ENCODE results near the gene ALDH7A1. TPM values are rescaled to one million over a fixed set of nuclear protein-coding genes. Genes with fewer than 3 reads are reported as not detected.

ALDH7A1 gene
- total and polyA plus RNA-seq, 2 donors (not counting 1 experiment from before 2014, with no cell fraction given), result 0.78 to 3.3 TPM

DNA sequence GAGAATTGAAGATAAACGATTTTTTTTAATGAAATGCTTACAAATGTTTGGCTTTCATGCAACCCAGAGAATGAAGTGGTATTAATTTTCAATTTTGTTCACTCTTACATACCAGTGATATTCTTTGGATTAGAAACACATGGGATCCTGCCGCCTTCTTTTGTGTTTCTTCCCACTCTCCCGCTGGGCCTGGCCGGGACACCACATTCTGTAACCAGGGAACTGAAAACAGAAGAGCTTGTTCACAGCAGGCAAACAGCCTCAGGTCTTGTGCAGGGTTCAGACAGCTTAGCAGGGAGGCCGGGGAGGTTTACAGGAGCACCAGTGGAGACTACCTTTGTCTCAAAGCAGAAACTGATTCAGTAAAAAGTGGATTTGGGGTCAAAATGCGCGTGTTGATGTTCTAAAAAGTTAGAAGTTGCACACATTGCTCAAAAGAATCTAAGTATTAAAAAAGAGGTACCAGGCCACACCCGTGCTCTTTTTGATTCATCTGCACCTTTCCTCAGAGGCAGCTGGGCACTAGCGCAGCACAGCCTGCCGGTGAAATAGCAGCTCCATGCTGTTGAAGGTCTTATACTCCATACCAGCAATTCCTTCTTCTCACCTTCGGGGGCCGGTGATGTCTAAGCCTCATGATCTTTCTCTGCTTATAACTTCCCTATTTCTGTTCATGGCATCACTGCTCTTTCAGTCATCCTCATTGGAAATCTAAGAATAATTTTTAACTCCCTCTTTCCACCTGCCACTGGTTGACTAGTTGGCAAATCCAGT, 104.7 kb downstream of the ALDH7A1 start:
- H3K9me3 ChIP-seq (ENCODE audit: control extremely low read depth in 1 of 3, control insufficient read depth in 2 of 3, insufficient read depth in 1 of 3, low read length in 2 of 3), result no peaks in the 10 kb centered on the region
- no peak overlapping the region for H3K27ac ChIP-seq (ENCODE audit: low read length in 2 of 2)
- no peaks in the 10 kb centered on the region for H3K27me3 ChIP-seq (replicated peaks in 1 of 4; ENCODE audit: control extremely low read depth in 1 of 4, control insufficient read depth in 3 of 4, insufficient read depth in 4 of 4, low read length in 3 of 4)
- TF ChIP-seq EZH2 (IDR thresholded peaks at IDR 0.05; ENCODE audit: borderline replicate concordance, insufficient read depth, low read depth, low read length, poor library complexity, severe bottlenecking) (no peak), CTCF (IDR thresholded peaks at IDR 0.05) (no peak)
- H3K4me3 ChIP-seq (ENCODE audit: control extremely low read depth in 1 of 5, extremely low read depth in 1 of 5, insufficient read depth in 1 of 5, low read depth in 2 of 5, low read length in 4 of 5), result no peak overlapping the region
- intact Hi-C loops (cut with micrococcal nuclease), result no loop called here
- H3K36me3 ChIP-seq (replicated peaks in 1 of 2; ENCODE audit: control extremely low read depth in 1 of 2, control insufficient read depth in 1 of 2, extremely low read depth in 1 of 2, insufficient read depth in 2 of 2, low read length in 1 of 2), result peaks cover 0 to 3% of the 10 kb centered on the region in 2 experiments
- Mint-ChIP-seq H3K27me3 (no peaks in the 10 kb centered on the region), H3K27ac (no peak overlapping the region), H3K4me3 (no peak overlapping the region), H3K4me1 (no peaks in the 10 kb centered on the region), H3K9me3 (ENCODE audit: insufficient read depth) (no peaks in the 10 kb centered on the region)
- no peaks in the 10 kb centered on the region for H4K20me1 ChIP-seq (ENCODE audit: control insufficient read depth, insufficient read depth, low read length, poor library complexity, severe bottlenecking)
- no peak overlapping the region for H3K4me2 ChIP-seq (replicated peaks; ENCODE audit: low read depth, low read length, poor library complexity, severe bottlenecking)
- no peaks in the 10 kb centered on the region for H3K4me1 ChIP-seq (ENCODE audit: control insufficient read depth in 2 of 2, insufficient read depth in 2 of 2, low read length in 2 of 2)
- H3K79me2 ChIP-seq (ENCODE audit: control insufficient read depth, insufficient read depth, low read length), result no peaks in the 10 kb centered on the region
- H2AFZ ChIP-seq (ENCODE audit: insufficient read depth, low read depth, low read length, poor library complexity, severe bottlenecking), result no peak overlapping the region
- no peak for ATAC-seq (ENCODE audit: low read depth)
- WGBS (ENCODE audit: insufficient coverage), result 98% methylated on average over 9 of the region's 12 CpGs
- CTCF ChIA-PET, result no interaction called here
- no peak overlapping the region for H3K9ac ChIP-seq (ENCODE audit: low read length)
- POLR2A ChIA-PET, result no interaction called here
- no peak for DNase-seq

DNA sequence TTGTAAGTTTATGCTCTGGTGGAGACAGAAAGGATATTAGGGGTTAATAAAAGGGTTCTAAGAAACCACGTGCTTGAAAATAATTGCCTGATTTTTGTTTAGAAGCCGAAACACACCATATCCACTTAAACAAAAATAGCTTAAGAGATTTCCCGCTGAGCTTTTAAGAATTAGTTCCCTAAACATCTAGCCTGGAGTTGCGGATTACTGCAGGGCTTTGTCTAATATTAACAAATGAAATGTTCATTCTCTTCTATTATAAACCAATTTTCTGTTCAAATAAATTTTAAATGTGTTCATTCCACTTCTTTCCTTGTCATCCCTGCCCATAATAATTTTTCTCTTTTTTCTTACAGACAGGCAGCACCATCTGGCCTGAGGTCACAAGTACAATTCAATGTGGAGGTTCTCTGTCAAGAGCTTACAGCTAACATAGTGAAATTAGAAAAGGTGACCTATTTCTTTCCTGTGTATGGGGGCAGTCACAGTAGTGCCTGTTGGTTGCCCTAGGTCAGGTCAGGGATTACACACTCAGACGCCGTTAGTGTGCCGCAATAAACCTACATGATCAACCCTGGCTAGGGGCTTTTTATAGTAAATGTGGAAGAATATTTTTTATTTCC, 106.5 kb downstream of the ALDH7A1 start:
- ATAC-seq (ENCODE audit: low read depth), result no peak
- H3K27me3 Mint-ChIP-seq, result no peaks in the 10 kb centered on the region
- no peak overlapping the region for H3K4me3 Mint-ChIP-seq
- H3K4me1 ChIP-seq (ENCODE audit: control insufficient read depth in 2 of 2, insufficient read depth in 2 of 2, low read length in 2 of 2), result no peaks in the 10 kb centered on the region
- POLR2A ChIA-PET, result no interaction called here
- DNase-seq, result no peak
- no peaks in the 10 kb centered on the region for H3K4me1 Mint-ChIP-seq
- CTCF ChIA-PET, result interaction anchor here (1.7 kb wide), 1 partner anchor 13 kb away, joined by 4 read pairs; no protein-coding TSS in a partner anchor
- H3K27ac ChIP-seq (ENCODE audit: low read length in 2 of 2), result no peak overlapping the region
- no peak for TF ChIP-seq EZH2 (IDR thresholded peaks at IDR 0.05; ENCODE audit: borderline replicate concordance, insufficient read depth, low read depth, low read length, poor library complexity, severe bottlenecking)
- TF ChIP-seq CTCF (IDR thresholded peaks at IDR 0.05), result no peak
- H3K27me3 ChIP-seq (replicated peaks in 1 of 4; ENCODE audit: control extremely low read depth in 1 of 4, control insufficient read depth in 3 of 4, insufficient read depth in 4 of 4, low read length in 3 of 4), result no peaks in the 10 kb centered on the region
- H3K36me3 ChIP-seq (replicated peaks in 1 of 2; ENCODE audit: control extremely low read depth in 1 of 2, control insufficient read depth in 1 of 2, extremely low read depth in 1 of 2, insufficient read depth in 2 of 2, low read length in 1 of 2), result peaks cover 0 to 6% of the 10 kb centered on the region in 2 experiments
- H2AFZ ChIP-seq (ENCODE audit: insufficient read depth, low read depth, low read length, poor library complexity, severe bottlenecking), result no peak overlapping the region
- no peak overlapping the region for H3K4me2 ChIP-seq (replicated peaks; ENCODE audit: low read depth, low read length, poor library complexity, severe bottlenecking)
- no peak overlapping the region for H3K27ac Mint-ChIP-seq
- no peak overlapping the region for H3K4me3 ChIP-seq (ENCODE audit: control extremely low read depth in 1 of 5, extremely low read depth in 1 of 5, insufficient read depth in 1 of 5, low read depth in 2 of 5, low read length in 4 of 5)
- intact Hi-C loops (cut with micrococcal nuclease), result no loop called here
- no peaks in the 10 kb centered on the region for H4K20me1 ChIP-seq (ENCODE audit: control insufficient read depth, insufficient read depth, low read length, poor library complexity, severe bottlenecking)
- no peak overlapping the region for H3K9ac ChIP-seq (ENCODE audit: low read length)
- H3K9me3 ChIP-seq (ENCODE audit: control extremely low read depth in 1 of 3, control insufficient read depth in 2 of 3, insufficient read depth in 1 of 3, low read length in 2 of 3), result no peaks in the 10 kb centered on the region
- H3K79me2 ChIP-seq (ENCODE audit: control insufficient read depth, insufficient read depth, low read length), result no peaks in the 10 kb centered on the region
- no CpG with 5 or more reads among the region's 7 CpGs for WGBS (ENCODE audit: insufficient coverage)
- H3K9me3 Mint-ChIP-seq (ENCODE audit: insufficient read depth), result no peaks in the 10 kb centered on the region

Data from B cell (primary cell).